ENCODE measurements around the gene PNPO. TPM values are rescaled to one million over a fixed set of nuclear protein-coding genes. Genes with fewer than 3 reads are reported as not detected.

PNPO gene
- total RNA-seq, 1 experiment from 2014 or later: 110 TPM

DNA sequence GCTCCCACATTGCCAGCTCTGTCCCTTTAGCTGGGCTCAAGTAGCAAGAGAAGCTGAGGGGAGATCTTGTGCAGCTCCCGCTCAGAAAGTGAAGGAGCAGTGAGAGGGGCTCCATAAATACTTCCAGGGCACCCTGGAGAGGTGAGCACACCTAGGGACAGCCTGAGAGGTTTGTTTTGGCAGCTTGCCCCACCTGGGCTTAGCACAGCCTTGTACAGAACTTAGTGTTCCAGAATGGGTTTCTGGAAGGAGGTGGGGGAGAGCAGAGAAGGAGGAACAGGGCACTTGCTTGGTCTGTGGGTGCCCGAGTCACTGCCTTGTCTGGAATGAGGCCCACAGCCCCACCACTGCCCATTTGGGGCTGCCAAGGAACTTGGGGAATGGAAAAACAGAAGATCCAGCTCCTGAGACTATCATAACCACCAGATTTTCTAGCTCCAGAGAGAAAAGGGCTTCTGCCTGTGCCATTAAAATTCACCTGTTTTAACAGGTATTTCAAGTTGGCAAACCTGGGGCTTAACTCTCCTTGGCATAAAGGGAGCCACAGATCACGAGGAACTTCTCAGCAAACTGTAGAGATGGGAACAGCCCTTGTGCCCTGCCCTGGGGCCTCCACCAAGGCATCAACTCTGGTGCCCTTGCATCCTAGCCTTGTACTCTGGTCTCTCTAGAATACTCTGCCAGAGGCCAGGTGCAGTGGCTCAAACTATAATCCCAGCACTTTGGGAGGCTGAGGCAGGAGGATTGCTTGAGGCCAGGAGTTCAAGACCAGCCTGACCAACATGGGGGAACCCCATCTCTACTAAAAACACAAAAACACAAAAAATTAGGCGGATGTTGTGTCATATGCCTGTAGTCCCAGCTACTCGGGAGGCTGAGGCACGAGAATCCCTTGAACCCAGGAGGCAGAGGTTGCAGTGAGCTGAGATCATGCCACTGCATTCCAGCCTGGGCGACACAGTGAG, 14.4 kb downstream of the PNPO start:
- Histone ChIP-seq H3K36me3 (ENCODE audit: control insufficient read depth, insufficient read depth, low read length) (peaks cover 20% of the 10 kb centered on the region), H3K4me1 (peaks cover 56% of the 10 kb centered on the region), H3K9me3 (no peaks in the 10 kb centered on the region), H3K4me3 (ENCODE audit: low read depth, low read length) (peak overlapping the region; percentile 59), H3K27me3 (replicated peaks; ENCODE audit: control insufficient read depth, insufficient read depth, low read length) (no peaks in the 10 kb centered on the region)
- POLR2A ChIA-PET: interaction anchor here (0.9 to 3.1 kb wide), 5 partner anchors 9 to 93 kb away, joined by 3 to 64 read pairs (median 10); partner anchors contain the start of genes CDK5RAP3, NFE2L1, PNPO and SP2
- H3K4me3 Mint-ChIP-seq (ENCODE audit: unreplicated experiment): peak overlapping the region; percentile 67
- TF ChIP-seq, protein P1, sequence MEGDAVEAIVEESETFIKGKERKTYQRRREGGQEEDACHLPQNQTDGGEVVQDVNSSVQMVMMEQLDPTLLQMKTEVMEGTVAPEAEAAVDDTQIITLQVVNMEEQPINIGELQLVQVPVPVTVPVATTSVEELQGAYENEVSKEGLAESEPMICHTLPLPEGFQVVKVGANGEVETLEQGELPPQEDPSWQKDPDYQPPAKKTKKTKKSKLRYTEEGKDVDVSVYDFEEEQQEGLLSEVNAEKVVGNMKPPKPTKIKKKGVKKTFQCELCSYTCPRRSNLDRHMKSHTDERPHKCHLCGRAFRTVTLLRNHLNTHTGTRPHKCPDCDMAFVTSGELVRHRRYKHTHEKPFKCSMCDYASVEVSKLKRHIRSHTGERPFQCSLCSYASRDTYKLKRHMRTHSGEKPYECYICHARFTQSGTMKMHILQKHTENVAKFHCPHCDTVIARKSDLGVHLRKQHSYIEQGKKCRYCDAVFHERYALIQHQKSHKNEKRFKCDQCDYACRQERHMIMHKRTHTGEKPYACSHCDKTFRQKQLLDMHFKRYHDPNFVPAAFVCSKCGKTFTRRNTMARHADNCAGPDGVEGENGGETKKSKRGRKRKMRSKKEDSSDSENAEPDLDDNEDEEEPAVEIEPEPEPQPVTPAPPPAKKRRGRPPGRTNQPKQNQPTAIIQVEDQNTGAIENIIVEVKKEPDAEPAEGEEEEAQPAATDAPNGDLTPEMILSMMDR (IDR thresholded peaks at IDR 0.05; ENCODE audit: insufficient read depth in 1 of 2, low read depth in 1 of 2, low read length in 1 of 2, severe bottlenecking in 1 of 2, unreplicated experiment in 1 of 2): no peak
- CTCF ChIA-PET: interaction anchor here (0.6 to 8.3 kb wide), 12 partner anchors 8 to 175 kb away, joined by 4 to 157 read pairs (median 8); partner anchors contain the start of genes CDK5RAP3, PNPO and SCRN2
- H3K27me3 Mint-ChIP-seq (ENCODE audit: insufficient read depth, unreplicated experiment): no peaks in the 10 kb centered on the region
- H3K4me1 Mint-ChIP-seq (ENCODE audit: low read depth, unreplicated experiment): peaks cover 51% of the 10 kb centered on the region
- H3K27ac Mint-ChIP-seq (ENCODE audit: unreplicated experiment): no peak overlapping the region
- no peak for DNase-seq
- intact Hi-C loops (cut with micrococcal nuclease; ENCODE audit: unreplicated experiment): no loop called here
- H3K36me3 Mint-ChIP-seq (ENCODE audit: insufficient read depth, unreplicated experiment): peaks cover 36% of the 10 kb centered on the region
- BruUV-seq (replicated peaks): no TSS peak
- no peaks in the 10 kb centered on the region for H3K9me3 Mint-ChIP-seq (ENCODE audit: unreplicated experiment)

DNA sequence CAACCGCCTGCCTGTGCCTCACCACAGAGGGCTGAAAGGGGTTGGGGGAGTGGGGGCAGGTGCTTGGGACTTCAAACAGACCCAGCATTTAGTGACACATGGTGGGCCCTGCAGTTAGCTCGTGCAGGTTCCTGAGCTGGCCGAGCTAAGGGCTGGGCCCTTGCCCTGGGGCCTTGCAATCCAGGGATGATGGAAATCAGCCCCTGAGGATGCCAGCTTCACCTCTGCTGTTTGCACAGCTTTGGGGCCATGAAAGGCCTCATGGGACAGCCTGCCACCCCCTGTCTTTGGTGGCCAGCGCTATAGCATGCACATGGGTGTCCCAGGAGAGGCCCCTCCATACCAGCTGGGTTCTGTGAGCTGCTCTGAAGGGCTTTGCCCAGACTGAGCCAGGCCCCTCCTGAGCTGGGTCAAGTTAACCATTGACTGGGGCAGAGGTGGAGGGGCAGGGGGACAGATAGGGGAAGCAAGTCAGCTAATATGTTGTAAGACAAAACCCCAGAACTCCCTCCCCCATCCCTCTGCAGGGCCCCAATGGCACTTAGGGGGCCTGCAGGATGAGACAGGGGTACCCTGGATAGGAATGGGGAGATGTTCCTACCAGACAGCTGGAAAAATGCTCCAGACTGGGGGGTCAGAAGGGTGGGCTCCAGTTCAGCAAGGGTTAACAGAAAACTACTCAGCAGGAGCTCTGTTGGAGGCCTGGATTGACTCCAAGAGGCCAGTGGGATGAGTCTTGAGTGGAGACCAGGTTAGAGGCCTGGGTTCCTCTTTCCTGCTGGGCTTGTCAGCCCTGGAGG, 15.6 kb downstream of the PNPO start:
- H3K4me1 ChIP-seq: peaks cover 67% of the 10 kb centered on the region
- no peaks in the 10 kb centered on the region for H3K27me3 ChIP-seq (replicated peaks; ENCODE audit: control insufficient read depth, insufficient read depth, low read length)
- no peaks in the 10 kb centered on the region for H3K9me3 ChIP-seq
- H3K27ac Mint-ChIP-seq (ENCODE audit: unreplicated experiment): peak overlapping the region; percentile 35
- H3K9me3 Mint-ChIP-seq (ENCODE audit: unreplicated experiment): peaks cover 6% of the 10 kb centered on the region
- POLR2A ChIA-PET: interaction anchor here (0.6 to 3.1 kb wide), 9 partner anchors 8 to 125 kb away, joined by 3 to 64 read pairs (median 10); partner anchors contain the start of genes CDK5RAP3, LRRC46, MRPL10 and PNPO
- H3K36me3 Mint-ChIP-seq (ENCODE audit: insufficient read depth, unreplicated experiment): peaks cover 30% of the 10 kb centered on the region
- peak overlapping the region; percentile 59 for H3K4me3 ChIP-seq (ENCODE audit: low read depth, low read length)
- peak; percentile 72 to 75 for DNase-seq
- TF ChIP-seq, protein P1 (IDR thresholded peaks at IDR 0.05; ENCODE audit: insufficient read depth in 1 of 2, low read depth in 1 of 2, low read length in 1 of 2, severe bottlenecking in 1 of 2, unreplicated experiment in 1 of 2): no peak
- BruUV-seq (replicated peaks): TSS peak; percentile 28
- H3K27me3 Mint-ChIP-seq (ENCODE audit: insufficient read depth, unreplicated experiment): no peaks in the 10 kb centered on the region
- peak overlapping the region; percentile 67 for H3K4me3 Mint-ChIP-seq (ENCODE audit: unreplicated experiment)
- H3K4me1 Mint-ChIP-seq (ENCODE audit: low read depth, unreplicated experiment): peaks cover 52% of the 10 kb centered on the region
- intact Hi-C loops (cut with micrococcal nuclease; ENCODE audit: unreplicated experiment): loop anchor here (1.0 kb wide), 3 partner anchors 8 to 13 kb away; no protein-coding TSS in a partner anchor
- peaks cover 15% of the 10 kb centered on the region for H3K36me3 ChIP-seq (ENCODE audit: control insufficient read depth, insufficient read depth, low read length)
- CTCF ChIA-PET: interaction anchor here (0.6 to 8.3 kb wide), 25 partner anchors 8 to 315 kb away, joined by 3 to 157 read pairs (median 6); partner anchors contain the start of genes CDK5RAP3, LRRC46, MRPL10 and NFE2L1

Data from Caco-2 (cell line).